Lower leg skin (tissue), 3 donors: ENCODE data around the gene GARS1.

ENCODE experiments used
- POLR2A ChIP-seq, 2 donors: fragments of 450-650 bp; IDR thresholded peaks; one replicate each; pipeline ENCODE4 v1.6.1; 2016 to 2017; ENCODE audit warnings: antibody characterized with exemption in 2 of 2, mild to moderate bottlenecking in 1 of 2, moderate library complexity in 1 of 2
- TF ChIP-seq, protein P1 (sequence below), 3 donors: fragments of 450-650 bp; IDR thresholded peaks; one replicate each; pipeline ENCODE4 v1.5.1; 2016; ENCODE audit warnings: antibody characterized with exemption in 3 of 3, mild to moderate bottlenecking in 3 of 3, moderate library complexity in 2 of 3

DNA sequence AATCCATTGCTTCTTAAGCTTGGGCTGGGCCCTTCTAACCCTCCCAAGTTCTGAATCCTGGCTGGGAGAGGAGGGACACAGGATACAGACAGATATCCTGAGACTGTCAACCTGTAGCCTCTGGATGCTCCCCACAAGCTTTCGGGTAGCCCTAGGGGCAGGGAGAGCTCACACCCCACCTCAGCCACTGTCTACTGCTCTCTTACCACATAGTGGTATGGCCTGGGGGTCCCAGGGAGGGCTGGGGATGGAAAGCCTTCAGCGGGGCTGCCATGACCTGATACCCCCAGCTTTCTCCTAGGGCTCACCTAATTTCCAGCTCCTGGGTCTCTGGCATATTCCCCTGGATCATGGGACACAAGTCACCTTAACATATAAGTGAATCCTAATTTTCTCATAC is 62.5 kb downstream of the GARS1 start:
- TF ChIP-seq, protein P1, sequence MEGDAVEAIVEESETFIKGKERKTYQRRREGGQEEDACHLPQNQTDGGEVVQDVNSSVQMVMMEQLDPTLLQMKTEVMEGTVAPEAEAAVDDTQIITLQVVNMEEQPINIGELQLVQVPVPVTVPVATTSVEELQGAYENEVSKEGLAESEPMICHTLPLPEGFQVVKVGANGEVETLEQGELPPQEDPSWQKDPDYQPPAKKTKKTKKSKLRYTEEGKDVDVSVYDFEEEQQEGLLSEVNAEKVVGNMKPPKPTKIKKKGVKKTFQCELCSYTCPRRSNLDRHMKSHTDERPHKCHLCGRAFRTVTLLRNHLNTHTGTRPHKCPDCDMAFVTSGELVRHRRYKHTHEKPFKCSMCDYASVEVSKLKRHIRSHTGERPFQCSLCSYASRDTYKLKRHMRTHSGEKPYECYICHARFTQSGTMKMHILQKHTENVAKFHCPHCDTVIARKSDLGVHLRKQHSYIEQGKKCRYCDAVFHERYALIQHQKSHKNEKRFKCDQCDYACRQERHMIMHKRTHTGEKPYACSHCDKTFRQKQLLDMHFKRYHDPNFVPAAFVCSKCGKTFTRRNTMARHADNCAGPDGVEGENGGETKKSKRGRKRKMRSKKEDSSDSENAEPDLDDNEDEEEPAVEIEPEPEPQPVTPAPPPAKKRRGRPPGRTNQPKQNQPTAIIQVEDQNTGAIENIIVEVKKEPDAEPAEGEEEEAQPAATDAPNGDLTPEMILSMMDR (IDR thresholded peaks at IDR 0.05): no peak
- TF ChIP-seq POLR2A (IDR thresholded peaks at IDR 0.05): no peak
